ENCODE results near the gene PDGFA.

PDGFA gene

GRCh38 chr7:534075-534474, 14.4 kb upstream of the PDGFA start:
- no peak for DNase-seq

GRCh38 chr7:533266-533665, 13.6 kb upstream of the PDGFA start:
- no peak for DNase-seq

GRCh38 chr7:532379-533143, 12.9 kb upstream of the PDGFA start:
- no peak for DNase-seq

GRCh38 chr7:531777-532176, 12.1 kb upstream of the PDGFA start:
- no peak for DNase-seq

GRCh38 chr7:528451-528850, 8.8 kb upstream of the PDGFA start:
- DNase-seq = no peak

DNA sequence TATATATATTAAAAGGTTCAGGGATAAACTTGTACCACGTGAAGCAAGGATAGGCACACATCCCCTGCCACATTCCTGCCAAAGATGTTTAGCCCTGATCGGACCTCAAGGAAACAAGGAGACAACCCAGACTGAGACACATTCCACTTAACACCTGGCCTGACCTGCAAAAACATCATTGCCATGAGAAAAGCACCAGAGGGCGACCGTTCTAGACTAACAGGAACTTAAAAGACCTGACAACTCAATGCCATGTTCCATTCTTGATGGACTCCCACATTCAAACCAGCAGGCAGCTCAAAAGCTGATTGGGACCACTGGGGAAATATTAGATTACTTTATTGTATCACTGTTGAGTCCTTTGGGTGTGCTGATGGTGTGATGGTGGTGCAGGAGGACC, 8.1 kb upstream of the PDGFA start:
- DNase-seq = no peak

DNA sequence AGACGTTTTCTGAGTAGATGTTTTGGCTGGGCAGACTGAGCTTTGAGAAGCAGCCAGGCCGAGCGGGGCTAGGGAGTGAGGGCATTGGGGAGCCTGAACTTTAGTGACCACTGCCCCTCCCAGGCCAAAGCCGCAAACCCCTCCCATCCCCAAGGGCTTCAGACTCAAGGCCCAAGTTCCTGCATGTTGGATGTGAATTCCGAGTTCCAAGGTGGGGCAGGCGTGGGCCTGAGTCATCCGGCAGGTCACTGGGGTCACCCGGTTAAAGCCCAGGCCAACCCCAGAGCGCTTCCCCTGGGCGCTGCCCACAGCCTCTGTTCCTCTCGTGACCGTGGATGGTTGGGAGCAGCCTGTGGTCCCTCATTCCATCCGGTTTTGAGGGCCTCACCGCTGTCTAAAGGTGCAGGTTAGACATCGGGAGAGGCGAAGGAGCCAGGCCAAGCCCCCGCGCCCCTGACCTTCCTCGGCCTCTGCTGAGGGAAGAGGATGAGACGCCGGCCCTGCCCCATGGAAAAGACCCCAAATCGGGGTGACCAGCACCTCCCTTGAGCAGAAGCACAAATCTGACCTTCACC, 6.9 kb upstream of the PDGFA start:
- DNase-seq = no peak

DNA sequence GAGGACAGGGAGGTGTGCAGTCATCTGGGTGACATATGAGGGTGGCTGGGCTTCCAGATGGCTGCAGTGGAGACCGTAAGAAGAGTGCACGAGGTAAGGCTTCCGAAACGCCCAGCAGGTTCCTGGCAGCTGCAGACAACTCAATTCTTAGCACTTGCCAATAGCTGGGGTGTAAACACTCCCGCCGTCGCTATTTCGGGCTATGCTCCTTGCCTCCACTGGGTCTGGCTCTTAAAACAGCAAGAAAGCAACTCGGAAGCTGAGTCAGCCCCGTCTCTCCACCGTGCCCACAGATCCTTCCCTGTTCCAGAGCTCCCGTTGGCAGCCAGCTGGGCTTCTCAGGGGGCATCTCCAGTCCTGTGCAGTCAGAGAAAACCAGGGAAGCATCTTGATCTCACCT, 6.1 kb upstream of the PDGFA start:
- no peak for DNase-seq

- DNase-seq = no peak
Observed at GRCh38 chr7:524800-525199, 5.2 kb upstream of the PDGFA start.

GRCh38 chr7:523347-524336, 4.0 kb upstream of the PDGFA start:
- no peak for DNase-seq

DNA sequence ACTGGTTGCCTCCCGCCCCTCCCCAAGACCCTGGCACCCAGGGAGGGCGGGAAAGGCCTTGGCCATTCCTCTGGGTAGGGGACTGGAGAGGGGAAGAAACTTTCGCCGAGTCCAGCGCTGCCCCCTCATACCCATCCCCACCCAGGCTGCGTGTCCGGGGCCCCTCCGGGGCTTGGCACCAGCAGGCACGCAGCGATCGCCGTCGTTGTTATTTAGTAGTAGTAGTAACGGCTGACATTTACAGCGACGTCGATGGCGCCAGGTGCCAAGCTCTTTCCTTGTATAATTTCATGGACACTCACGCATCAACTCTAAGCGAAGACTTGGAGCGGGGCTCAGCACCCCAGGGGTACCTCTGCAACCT, 3.3 kb upstream of the PDGFA start:
- no peak for DNase-seq

GRCh38 chr7:522071-522950, 2.7 kb upstream of the PDGFA start:
- peak; percentile 22 for DNase-seq

DNA sequence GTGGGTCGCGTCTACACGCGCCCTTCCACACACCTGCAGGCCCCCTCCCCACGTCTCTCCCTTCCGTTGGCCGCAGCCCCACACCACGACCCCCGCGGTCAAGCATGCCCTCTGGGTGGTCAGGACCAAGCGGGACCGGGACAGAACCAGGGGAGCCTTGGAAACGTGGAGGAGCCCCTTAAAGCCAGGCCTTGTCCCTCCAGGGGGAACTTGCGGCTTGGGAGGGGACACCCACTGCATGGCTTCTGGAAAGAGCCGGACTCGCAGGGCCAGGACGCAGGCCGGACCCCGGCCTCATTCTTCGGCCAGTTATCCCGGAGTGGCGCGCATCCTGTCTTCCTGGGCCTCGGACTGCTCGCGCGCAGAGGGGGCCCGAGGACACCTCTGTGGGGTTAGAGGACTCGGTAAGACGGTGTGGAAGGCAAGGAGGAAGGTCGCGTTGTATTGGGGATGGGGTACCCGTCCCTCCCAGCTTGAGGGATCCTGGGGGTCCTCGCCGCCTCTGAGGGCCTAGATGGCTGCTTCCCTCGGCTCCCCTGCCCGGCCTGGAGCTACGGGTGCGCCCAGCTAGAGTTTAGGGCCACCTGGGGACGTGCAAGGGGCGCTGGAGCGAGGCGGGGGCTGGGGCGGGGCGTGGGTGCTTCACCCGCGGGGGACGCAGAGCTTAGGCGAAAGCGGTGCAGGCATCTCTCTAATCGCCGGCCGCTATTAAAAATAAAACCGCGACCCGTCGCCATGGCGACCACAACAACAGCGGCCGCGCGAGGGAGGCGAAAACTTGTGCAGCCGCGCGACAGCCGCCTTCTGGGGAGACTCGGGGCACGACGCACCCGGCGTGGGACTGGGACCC, 1.8 kb upstream of the PDGFA start:
- DNase-seq = no peak

DNA sequence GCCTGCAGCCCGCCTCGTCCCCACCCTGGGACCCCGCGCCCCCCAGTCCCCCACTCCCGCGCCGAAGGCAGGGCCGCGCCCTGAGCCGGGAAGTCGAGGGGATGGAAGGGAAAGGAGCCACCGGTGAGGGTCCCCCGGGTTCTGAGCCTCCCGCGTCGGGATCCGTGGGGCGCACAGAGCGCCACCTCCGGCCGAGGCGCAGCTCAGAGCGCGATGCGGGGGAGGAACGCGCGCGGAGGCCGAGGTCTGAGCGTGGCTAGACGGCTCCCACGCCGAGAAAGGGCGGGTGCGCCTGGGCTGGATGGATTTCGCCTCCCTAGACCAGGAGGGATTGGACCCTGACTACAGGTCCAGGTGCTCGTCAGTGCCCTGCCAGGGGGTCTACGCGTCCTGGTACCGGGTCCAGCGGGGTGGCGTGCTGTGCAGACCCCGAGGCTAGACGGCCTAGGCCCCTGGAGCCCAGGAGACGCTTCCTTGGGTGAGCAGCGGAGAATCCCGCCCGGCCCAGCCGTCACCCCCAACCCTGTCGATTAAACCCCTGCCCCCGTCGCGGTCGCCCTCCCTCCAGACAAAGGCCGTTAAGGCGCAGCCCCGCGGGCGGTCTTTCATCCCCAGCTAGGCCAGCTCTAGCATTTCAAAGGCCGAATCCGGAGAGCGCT, 986 bp upstream of the PDGFA start:
- DNase-seq = no peak

GRCh38 chr7:518630-519483, 789 bp downstream of the PDGFA start:
- peak; percentile 54 for DNase-seq

DNA sequence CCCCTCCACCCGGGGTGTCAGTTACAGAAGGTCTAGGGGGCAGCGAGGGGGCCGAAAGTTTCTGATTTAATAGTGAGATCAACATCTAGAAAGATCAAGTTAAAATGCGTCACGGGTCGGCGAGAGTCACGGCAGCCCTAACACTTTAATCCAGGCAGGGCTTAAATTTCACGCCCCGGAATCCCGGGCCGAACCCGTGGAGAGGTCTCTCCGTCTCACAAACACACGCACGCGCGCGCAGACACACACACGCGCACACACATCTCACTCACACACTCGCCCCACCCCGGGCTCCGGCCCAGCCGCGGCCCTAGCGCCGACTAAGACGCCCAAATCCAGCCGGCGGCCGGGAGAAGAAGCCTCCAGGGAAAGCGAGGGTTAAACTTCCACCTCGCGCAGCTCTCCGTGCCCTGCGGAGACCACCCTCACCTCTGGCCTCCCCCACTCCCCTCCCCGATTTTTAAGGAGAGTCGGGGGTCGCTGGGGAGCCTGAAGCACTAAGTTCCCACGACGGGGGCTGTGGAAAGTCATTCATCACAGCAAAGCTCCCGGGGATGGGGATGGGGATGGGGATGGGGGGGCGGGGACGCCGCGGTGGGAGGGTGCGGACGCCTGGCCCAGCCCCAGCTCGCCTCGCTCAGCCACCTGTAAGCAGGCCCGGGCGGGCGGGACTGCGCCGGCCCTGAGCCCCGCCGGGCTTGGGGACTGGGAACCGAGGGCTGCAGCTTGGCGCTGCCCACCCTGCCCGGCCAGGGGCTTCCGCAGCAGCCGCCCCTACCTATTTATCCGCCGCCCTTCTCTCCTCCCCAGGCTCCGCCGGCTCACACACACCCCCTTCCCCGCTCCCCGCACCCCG, 1.6 kb downstream of the PDGFA start:
- DNase-seq = peak; percentile 22

DNA sequence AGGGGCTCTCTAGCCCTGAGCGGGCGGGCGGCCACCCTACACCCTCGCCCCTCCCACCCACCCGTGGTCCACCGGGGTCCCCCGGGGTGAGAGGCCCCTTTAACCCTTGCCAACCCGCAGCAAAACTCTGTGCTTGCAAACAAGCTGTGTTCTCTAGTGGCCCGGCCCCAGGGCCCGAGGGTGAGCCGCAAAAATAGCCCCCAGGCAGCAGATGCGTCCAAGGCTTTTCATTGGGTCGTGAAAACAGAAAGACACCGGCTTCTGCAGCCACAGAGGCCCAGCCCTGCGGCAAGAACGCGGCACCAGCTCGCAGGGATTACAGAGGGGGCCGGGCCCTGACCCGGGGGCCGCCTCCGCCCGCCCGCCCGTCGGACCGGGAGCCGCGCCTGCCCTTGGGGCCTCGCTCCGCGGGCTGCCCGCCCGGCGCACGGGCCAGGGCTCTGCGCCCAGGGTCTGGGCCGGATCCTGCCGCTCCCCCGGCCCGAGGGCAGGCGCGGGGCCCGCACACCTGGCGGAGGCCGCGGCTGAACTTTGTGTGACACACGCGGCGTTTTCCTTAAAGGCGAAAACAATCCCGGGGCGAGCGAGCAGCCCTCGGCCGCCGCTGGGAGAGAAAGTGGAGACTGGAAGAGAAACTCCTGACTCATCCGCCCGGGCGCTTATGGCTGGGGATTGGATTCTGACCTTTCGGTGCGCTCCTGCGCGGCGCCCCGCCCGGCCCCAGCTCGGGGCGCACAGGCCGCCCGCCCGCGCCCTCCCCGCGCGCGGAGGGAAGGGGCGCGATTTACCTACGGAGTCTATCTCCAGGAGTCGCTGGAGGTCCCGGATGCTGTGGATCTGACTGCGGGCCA, 2.8 kb downstream of the PDGFA start:
- peak; percentile 20 for DNase-seq

- no peak for DNase-seq
Observed at GRCh38 chr7:516216-516605, 3.4 kb downstream of the PDGFA start.
